IMR-90 (cell line): ENCODE results near the gene RELT. TPM values are rescaled to one million over a fixed set of nuclear protein-coding genes. Genes with fewer than 3 reads are reported as not detected.

ENCODE experiments used
- ATAC-seq: fragments of 200-7000 bp; cut with Tn5 transposase; 2 replicates; pipeline ENCODE4 v1.9.1; 2020; ENCODE audit warnings: low read depth, mild to moderate bottlenecking, moderate library complexity
- BruUV-seq: library from RNA; stranded (reverse); fragments of 400-500 nt; replicated peaks from 2 replicates; lab custom pipeline; 2021; lab: Mats Ljungman, UMichigan
- CTCF ChIA-PET: fragments of 300-600 bp; formaldehyde crosslinking; extraction: SDS; loops from one replicate; lab custom pipeline; 2021; ENCODE audit warnings: antibody characterized with exemption; lab: Yijun Ruan, JAX
- POLR2A ChIA-PET: fragments of 300-600 bp; sonication (Branson Sonifier 250); formaldehyde crosslinking; loops from one replicate; lab custom pipeline; 2022; ENCODE audit warnings: antibody characterized with exemption; ENCODE audit not compliant: unreplicated experiment; lab: Charles Lee
- DNase-seq: peaks from one replicate; pipeline ENCODE4 v3.0.0; 2013
- H2AFZ ChIP-seq: replicated peaks from 2 replicates; pipeline ENCODE3; 2013; ENCODE audit warnings: low read length, mild to moderate bottlenecking; ENCODE audit not compliant: poor library complexity
- H2AK5ac ChIP-seq: 2 replicates; pipeline ENCODE4 v1.6.1; 2013; ENCODE audit warnings: low read depth, low read length, inconsistent platforms
- H2AK9ac ChIP-seq: replicated peaks from 2 replicates; pipeline ENCODE3; 2013; ENCODE audit warnings: mild to moderate bottlenecking, low read depth, low read length, moderate library complexity; ENCODE audit not compliant: poor library complexity
- H2BK120ac ChIP-seq: 2 replicates; pipeline ENCODE4 v1.6.1; 2013; ENCODE audit warnings: low read depth, low read length, inconsistent platforms
- H2BK15ac ChIP-seq: 3 replicates; pipeline ENCODE4 v1.6.1; 2013; ENCODE audit warnings: low read depth, low read length, inconsistent platforms
- H2BK20ac ChIP-seq: 2 replicates; pipeline ENCODE4 v1.6.1; 2013; ENCODE audit warnings: low read depth, mild to moderate bottlenecking, inconsistent platforms, low read length, moderate library complexity
- H2BK5ac ChIP-seq: 2 replicates; pipeline ENCODE4 v1.6.1; 2013; ENCODE audit warnings: mild to moderate bottlenecking, low read depth, low read length, inconsistent platforms; ENCODE audit not compliant: poor library complexity, severe bottlenecking
- H3K14ac ChIP-seq: replicated peaks from 2 replicates; pipeline ENCODE4 v1.6.1; 2013; ENCODE audit warnings: low read depth, low read length, inconsistent platforms
- H3K18ac ChIP-seq: 2 replicates; pipeline ENCODE4 v1.6.1; 2013; ENCODE audit warnings: low read depth, low read length, control low read depth
- H3K23ac ChIP-seq: 2 replicates; pipeline ENCODE4 v1.6.1; 2013; ENCODE audit warnings: low read depth, low read length, inconsistent platforms
- H3K27ac ChIP-seq: 2 replicates; pipeline ENCODE4 v1.5.1; 2013; ENCODE audit warnings: mild to moderate bottlenecking, control low read depth, low read length; ENCODE audit not compliant: insufficient read depth
- H3K27me3 ChIP-seq: 2 replicates; pipeline ENCODE4 v1.6.1; 2013; ENCODE audit warnings: low read length; ENCODE audit not compliant: control insufficient read depth, insufficient read depth
- H3K36me3 ChIP-seq: 2 replicates; pipeline ENCODE4 v1.6.1; 2013; ENCODE audit warnings: low read length, mixed read lengths; ENCODE audit not compliant: control insufficient read depth, insufficient read depth
- H3K4ac ChIP-seq: 2 replicates; pipeline ENCODE4 v1.6.1; 2013; ENCODE audit warnings: low read depth, low read length, inconsistent platforms
- H3K4me1 ChIP-seq: 2 replicates; pipeline ENCODE4 v1.6.1; 2013; ENCODE audit warnings: low read length, mixed read lengths; ENCODE audit not compliant: control insufficient read depth, insufficient read depth
- H3K4me2 ChIP-seq: 2 replicates; pipeline ENCODE4 v1.6.1; 2013; ENCODE audit warnings: low read depth, mild to moderate bottlenecking, control low read depth, low read length, moderate library complexity
- H3K4me3 ChIP-seq: 2 replicates; pipeline ENCODE4 v1.5.1; 2013; ENCODE audit warnings: low read depth, mild to moderate bottlenecking, control low read depth, low read length, moderate library complexity; ENCODE audit not compliant: insufficient read depth
- H3K56ac ChIP-seq: 2 replicates; pipeline ENCODE4 v1.6.1; 2013; ENCODE audit warnings: low read length, inconsistent platforms; ENCODE audit not compliant: insufficient read depth; ENCODE audit errors: extremely low read depth
- H3K79me1 ChIP-seq, 2 experiments: 2 replicates each; pipeline ENCODE4 v1.6.1; 2013; ENCODE audit warnings: low read length in 2 of 2, inconsistent platforms in 1 of 2, low read depth in 1 of 2
- H3K9ac ChIP-seq: 2 replicates; pipeline ENCODE4 v1.6.1; 2013; ENCODE audit warnings: low read depth, low read length, control low read depth
- H3K9me1 ChIP-seq: 2 replicates; pipeline ENCODE4 v1.6.1; 2013; ENCODE audit warnings: low read length, inconsistent platforms; ENCODE audit not compliant: insufficient read depth
- H3K9me3 ChIP-seq: 2 replicates; pipeline ENCODE4 v1.6.1; 2013; ENCODE audit warnings: low read length; ENCODE audit not compliant: control insufficient read depth, insufficient read depth
- H4K20me1 ChIP-seq: 2 replicates; pipeline ENCODE4 v1.6.1; 2013; ENCODE audit warnings: low read length, inconsistent platforms; ENCODE audit not compliant: insufficient read depth
- H4K5ac ChIP-seq: 2 replicates; pipeline ENCODE4 v1.6.1; 2013; ENCODE audit warnings: mild to moderate bottlenecking, low read depth, low read length, control low read depth
- H4K8ac ChIP-seq, 2 experiments: 2 replicates each; pipeline ENCODE4 v1.6.1; 2013; ENCODE audit warnings: low read depth in 2 of 2, low read length in 2 of 2, control low read depth in 1 of 2, inconsistent platforms in 1 of 2
- H4K91ac ChIP-seq: 2 replicates; pipeline ENCODE4 v1.6.1; 2013; ENCODE audit warnings: low read depth, low read length, inconsistent platforms; ENCODE audit not compliant: insufficient read depth
- BHLHE40 ChIP-seq: fragments of 150-350 bp; IDR thresholded peaks from 2 replicates; pipeline ENCODE4 v1.6.1; 2016; ENCODE audit warnings: mild to moderate bottlenecking, low read depth, low read length
- CEBPB ChIP-seq: IDR thresholded peaks from 2 replicates; pipeline ENCODE4 v1.6.1; 2012; ENCODE audit warnings: low read depth, low read length, improper control_type of control experiment
- CHD1 ChIP-seq: IDR thresholded peaks from 2 replicates; pipeline ENCODE4 v1.6.1; 2012; ENCODE audit warnings: low read depth, low read length, improper control_type of control experiment
- FOS ChIP-seq: fragments of 150-350 bp; IDR thresholded peaks from 2 replicates; pipeline ENCODE4 v1.6.1; 2016; ENCODE audit warnings: low read depth, low read length
- MAFK ChIP-seq: IDR thresholded peaks from 2 replicates; pipeline ENCODE4 v1.6.1; 2012; ENCODE audit warnings: low read depth, low read length, improper control_type of control experiment
- MAZ ChIP-seq: IDR thresholded peaks from 2 replicates; pipeline ENCODE4 v1.6.1; 2012; ENCODE audit warnings: low read depth, mild to moderate bottlenecking, low read length, improper control_type of control experiment, moderate library complexity, borderline replicate concordance
- MXI1 ChIP-seq: IDR thresholded peaks from 2 replicates; pipeline ENCODE4 v1.6.1; 2012; ENCODE audit warnings: low read depth, mild to moderate bottlenecking, low read length, moderate library complexity, borderline replicate concordance
- NFE2L2 ChIP-seq: fragments of 150-350 bp; IDR thresholded peaks from 2 replicates; pipeline ENCODE4 v1.6.1; 2016; ENCODE audit warnings: low read depth, mild to moderate bottlenecking, low read length
- POLR2A ChIP-seq: IDR thresholded peaks from 2 replicates; pipeline ENCODE4 v1.6.1; 2012; ENCODE audit warnings: mild to moderate bottlenecking, low read depth, low read length
- RAD21 ChIP-seq: IDR thresholded peaks from 2 replicates; pipeline ENCODE4 v1.6.1; 2012; ENCODE audit warnings: low read length, improper control_type of control experiment
- RCOR1 ChIP-seq: IDR thresholded peaks from 2 replicates; pipeline ENCODE4 v1.6.1; 2012; ENCODE audit warnings: mild to moderate bottlenecking, low read length, improper control_type of control experiment; ENCODE audit not compliant: insufficient replicate concordance
- RFX5 ChIP-seq: IDR thresholded peaks from 2 replicates; pipeline ENCODE4 v1.8.0; 2012; ENCODE audit warnings: low read depth, mild to moderate bottlenecking, low read length, moderate library complexity
- SMC3 ChIP-seq: fragments of 150-350 bp; IDR thresholded peaks from 2 replicates; pipeline ENCODE4 v1.6.1; 2016; ENCODE audit warnings: low read depth, mild to moderate bottlenecking, antibody characterized with exemption, low read length, moderate library complexity
- WGBS, 2 experiments: methylation state at CpG; one replicate each; pipeline versions ENCODE4 v1.1.5 to v1.1.7; 2013; ENCODE audit warnings: missing lambda C conversion rate in 2 of 2; ENCODE audit not compliant: insufficient read length in 1 of 2; ENCODE audit errors: extremely low coverage in 2 of 2; 5-methylcytosine and 5-hydroxymethylcytosine counted together
- dilution Hi-C: fragments of 300-500 bp; cut with HindIII; formaldehyde crosslinking; loops from one replicate; pipeline ENCODE4 v1.14.3; 2018; ENCODE audit warnings: low sequenced_read_pairs; ENCODE audit not compliant: unreplicated experiment
- in situ Hi-C: fragments of 300-500 bp; cut with MboI; formaldehyde crosslinking; loops from 3 replicates; pipeline ENCODE4 v1.14.3; 2019; ENCODE audit warnings: low sequenced_read_pairs, inconsistent platforms, mixed read lengths
- intact Hi-C: fragments of 100-400 bp; cut with micrococcal nuclease; formaldehyde crosslinking; loops from 2 replicates; pipeline ENCODE4 v1.10.0; 2022
- polyA plus RNA-seq, 3 experiments: library from polyadenylated mRNA; depleted of rRNA; stranded (reverse); fragments of >200 nt; gene quantifications; 2 replicates each; pipeline ENCODE4 v1.2.3, GENCODE V29; 2012; ENCODE audit warnings: low replicate concordance in 1 of 3
- total RNA-seq: library from RNA; depleted of rRNA; stranded (reverse); fragments of >200 nt; gene quantifications from 2 replicates; pipeline ENCODE4 v1.2.3, GENCODE V29; 2012
- TF ChIP-seq, protein P1 (sequence below): conservative IDR thresholded peaks from 2 replicates; pipeline ENCODE4 v1.5.1; 2012; ENCODE audit warnings: mild to moderate bottlenecking, low read depth, low read length, improper control_type of control experiment
- TF ChIP-seq, protein P2 (sequence below): fragments of 150-350 bp; IDR thresholded peaks from 2 replicates; pipeline ENCODE4 v1.6.1; 2016; ENCODE audit warnings: low read depth, mild to moderate bottlenecking, low read length, moderate library complexity, borderline replicate concordance

RELT gene
- total and polyA plus RNA-seq, 2 of the 4 experiments (the other 2 are of a cell fraction) = 2.3 to 5.3 TPM

DNA sequence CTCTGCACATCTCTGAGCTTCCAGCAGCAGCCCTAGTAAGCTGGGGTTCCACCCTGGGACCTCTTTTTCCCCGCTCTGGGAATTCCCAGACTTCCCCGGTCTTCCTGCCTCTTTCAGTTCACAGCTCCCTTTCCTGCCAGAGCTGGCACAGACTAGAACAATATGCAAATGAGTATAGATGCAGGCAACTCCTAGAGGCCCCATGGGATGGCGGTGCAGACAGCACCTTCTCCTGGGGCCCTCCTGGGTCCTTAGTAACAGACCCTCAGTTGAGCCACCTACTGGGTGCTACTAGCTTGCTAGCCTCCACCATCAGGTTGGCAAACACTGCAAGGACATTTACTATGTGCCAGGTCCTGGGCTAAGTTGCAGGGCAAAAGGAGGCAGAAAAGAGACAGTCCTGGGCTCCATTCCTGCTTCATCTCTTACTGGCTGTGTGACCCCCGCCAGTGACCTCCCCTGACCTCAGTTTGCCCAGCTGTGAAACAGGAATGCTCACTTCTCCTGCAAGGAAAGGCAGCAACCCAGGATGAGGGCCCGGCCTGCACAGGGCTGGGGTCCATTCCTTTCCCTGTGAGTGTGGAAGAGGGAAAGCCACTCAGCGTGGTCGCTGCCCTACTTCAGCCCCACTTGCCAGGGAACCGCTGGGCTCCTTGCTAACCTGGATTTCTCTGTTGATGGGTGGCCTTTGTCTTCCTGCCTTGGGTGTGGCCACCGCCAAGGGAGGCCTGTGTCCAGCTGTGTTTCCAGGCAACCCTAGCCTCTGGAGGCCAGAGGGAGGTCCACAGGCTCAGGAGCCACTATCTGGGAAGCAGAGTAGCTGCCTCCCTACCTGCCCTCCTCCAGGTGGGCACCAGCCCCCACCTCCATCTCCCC lies 7.3 kb downstream of the RELT start (continued):
- TF ChIP-seq MAZ = no peak

DNA sequence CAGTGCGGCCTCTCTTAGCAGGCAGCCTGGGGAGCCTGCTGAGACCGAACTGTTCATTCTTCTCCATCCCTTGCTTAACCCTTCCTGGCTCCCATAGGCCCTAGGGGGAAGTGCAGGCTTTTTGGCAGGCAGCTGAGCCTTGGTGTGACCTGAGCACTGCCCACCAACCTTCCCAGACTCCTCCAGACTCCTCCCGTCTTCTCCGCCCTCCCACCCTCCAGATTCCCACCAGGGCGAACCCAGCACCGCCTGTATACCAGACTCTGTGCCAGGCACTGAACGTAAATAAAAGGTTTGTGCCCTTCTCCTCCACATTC lies 7.9 kb downstream of the RELT start:
- Histone ChIP-seq H3K56ac (no peak overlapping the region), H3K4me3 (no peak overlapping the region), H2BK120ac (no peak overlapping the region), H2AK9ac (peak overlapping the region; percentile 79), H2BK5ac (no peak overlapping the region), H3K4ac (no peak overlapping the region), H3K23ac (no peak overlapping the region), H3K79me1 (peaks cover 40 to 77% of the 10 kb centered on the region in 2 experiments), H4K8ac (no peak overlapping the region), H2BK15ac (no peak overlapping the region), H3K4me1 (peaks cover 33% of the 10 kb centered on the region), H3K27me3 (no peaks in the 10 kb centered on the region), H3K9ac (no peak overlapping the region), H4K5ac (no peak overlapping the region), H2BK20ac (no peak overlapping the region), H3K9me1 (peaks cover 24% of the 10 kb centered on the region; the same call in 1 of the 2 replicates), H2AFZ (no peak overlapping the region), H4K91ac (no peak overlapping the region), H3K18ac (no peak overlapping the region), H3K14ac (no peak overlapping the region), H4K20me1 (peaks cover 48% of the 10 kb centered on the region), H2AK5ac (no peak overlapping the region), H3K9me3 (no peaks in the 10 kb centered on the region), H3K4me2 (no peak overlapping the region), H3K36me3 (no peaks in the 10 kb centered on the region), H3K27ac (no peak overlapping the region)
- dilution Hi-C loops (no loop called here), in situ Hi-C loops (no loop called here), intact Hi-C loops (no loop called here)
- DNase-seq = no peak
- no CpG with 5 or more reads among the region's 7 CpGs for WGBS, 2 experiments
- no peak for ATAC-seq
- POLR2A ChIA-PET = no interaction called here
- CTCF ChIA-PET = interaction anchor here (1.4 kb wide), 1 partner anchor 33 kb away, joined by 7 read pairs; no protein-coding TSS in a partner anchor
- BruUV-seq = no TSS peak
- TF ChIP-seq CHD1 (no peak), MAFK (no peak), MXI1 (no peak), RCOR1 (no peak), BHLHE40 (no peak), POLR2A (no peak), CEBPB (no peak), RAD21 (no peak), SMC3 (no peak), FOS (no peak), RFX5 (no peak), NFE2L2 (no peak), MAZ (no peak)
- TF ChIP-seq, protein P1, sequence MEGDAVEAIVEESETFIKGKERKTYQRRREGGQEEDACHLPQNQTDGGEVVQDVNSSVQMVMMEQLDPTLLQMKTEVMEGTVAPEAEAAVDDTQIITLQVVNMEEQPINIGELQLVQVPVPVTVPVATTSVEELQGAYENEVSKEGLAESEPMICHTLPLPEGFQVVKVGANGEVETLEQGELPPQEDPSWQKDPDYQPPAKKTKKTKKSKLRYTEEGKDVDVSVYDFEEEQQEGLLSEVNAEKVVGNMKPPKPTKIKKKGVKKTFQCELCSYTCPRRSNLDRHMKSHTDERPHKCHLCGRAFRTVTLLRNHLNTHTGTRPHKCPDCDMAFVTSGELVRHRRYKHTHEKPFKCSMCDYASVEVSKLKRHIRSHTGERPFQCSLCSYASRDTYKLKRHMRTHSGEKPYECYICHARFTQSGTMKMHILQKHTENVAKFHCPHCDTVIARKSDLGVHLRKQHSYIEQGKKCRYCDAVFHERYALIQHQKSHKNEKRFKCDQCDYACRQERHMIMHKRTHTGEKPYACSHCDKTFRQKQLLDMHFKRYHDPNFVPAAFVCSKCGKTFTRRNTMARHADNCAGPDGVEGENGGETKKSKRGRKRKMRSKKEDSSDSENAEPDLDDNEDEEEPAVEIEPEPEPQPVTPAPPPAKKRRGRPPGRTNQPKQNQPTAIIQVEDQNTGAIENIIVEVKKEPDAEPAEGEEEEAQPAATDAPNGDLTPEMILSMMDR = no peak
- TF ChIP-seq, protein P2, sequence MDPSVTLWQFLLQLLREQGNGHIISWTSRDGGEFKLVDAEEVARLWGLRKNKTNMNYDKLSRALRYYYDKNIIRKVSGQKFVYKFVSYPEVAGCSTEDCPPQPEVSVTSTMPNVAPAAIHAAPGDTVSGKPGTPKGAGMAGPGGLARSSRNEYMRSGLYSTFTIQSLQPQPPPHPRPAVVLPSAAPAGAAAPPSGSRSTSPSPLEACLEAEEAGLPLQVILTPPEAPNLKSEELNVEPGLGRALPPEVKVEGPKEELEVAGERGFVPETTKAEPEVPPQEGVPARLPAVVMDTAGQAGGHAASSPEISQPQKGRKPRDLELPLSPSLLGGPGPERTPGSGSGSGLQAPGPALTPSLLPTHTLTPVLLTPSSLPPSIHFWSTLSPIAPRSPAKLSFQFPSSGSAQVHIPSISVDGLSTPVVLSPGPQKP = no peak
